Loucy (cell line): Measurements from ENCODE around the gene SPTLC3.

Experiments
- EZH2phosphoT487 ChIP-seq: fragments of 200-600 bp; IDR thresholded peaks from 2 replicates; pipeline ENCODE4 v1.6.1; 2018; ENCODE audit warnings: antibody characterized with exemption, mild to moderate bottlenecking, moderate library complexity, borderline replicate concordance
- TF ChIP-seq, protein P1 (sequence below): fragments of 200-600 bp; sonication (generic); conservative IDR thresholded peaks from 2 replicates; pipeline ENCODE4 v1.5.1; 2014; ENCODE audit warnings: mild to moderate bottlenecking, antibody characterized with exemption, low read length

DNA sequence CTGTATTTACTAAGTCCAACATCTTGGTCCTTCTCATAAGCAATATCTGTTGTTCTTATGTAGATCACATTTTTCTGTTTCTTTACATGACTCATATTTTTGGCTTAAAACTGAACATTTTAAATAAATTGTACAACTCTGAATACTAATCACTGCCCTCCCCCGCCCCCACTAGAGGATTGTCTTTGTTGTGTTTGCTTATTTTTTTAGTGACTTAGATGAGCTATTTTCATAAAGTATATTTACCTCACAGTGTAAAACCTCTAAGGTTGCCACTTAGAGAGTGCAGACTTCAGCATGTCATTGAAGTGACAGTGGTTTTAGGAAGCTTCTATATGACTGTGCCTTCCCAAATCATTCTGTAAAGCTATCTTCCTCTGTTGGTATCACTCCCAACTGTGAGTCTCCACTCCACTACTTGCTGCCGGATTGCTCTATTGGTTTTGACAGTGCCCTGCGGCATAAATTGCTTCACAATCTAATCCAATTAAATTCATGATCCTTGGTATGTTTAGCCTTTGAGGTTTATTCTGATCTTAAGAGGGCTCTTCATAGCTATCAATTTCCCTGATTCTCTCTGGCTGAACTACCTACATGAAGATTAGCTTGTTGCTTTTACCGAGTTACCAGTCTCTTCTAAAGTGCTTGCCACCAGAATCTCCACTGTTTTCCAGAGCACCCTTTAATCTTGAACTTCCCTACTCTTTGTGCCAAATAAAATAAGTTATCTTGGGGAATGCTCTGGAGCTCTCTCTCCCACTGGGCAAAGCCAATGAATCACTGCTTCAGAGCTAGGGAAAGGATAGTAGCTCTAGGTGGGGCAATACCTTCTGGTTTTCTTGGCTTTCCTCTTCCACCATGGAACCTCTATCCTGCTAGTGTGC, 33.0 kb downstream of the SPTLC3 start:
- TF ChIP-seq, protein P1, sequence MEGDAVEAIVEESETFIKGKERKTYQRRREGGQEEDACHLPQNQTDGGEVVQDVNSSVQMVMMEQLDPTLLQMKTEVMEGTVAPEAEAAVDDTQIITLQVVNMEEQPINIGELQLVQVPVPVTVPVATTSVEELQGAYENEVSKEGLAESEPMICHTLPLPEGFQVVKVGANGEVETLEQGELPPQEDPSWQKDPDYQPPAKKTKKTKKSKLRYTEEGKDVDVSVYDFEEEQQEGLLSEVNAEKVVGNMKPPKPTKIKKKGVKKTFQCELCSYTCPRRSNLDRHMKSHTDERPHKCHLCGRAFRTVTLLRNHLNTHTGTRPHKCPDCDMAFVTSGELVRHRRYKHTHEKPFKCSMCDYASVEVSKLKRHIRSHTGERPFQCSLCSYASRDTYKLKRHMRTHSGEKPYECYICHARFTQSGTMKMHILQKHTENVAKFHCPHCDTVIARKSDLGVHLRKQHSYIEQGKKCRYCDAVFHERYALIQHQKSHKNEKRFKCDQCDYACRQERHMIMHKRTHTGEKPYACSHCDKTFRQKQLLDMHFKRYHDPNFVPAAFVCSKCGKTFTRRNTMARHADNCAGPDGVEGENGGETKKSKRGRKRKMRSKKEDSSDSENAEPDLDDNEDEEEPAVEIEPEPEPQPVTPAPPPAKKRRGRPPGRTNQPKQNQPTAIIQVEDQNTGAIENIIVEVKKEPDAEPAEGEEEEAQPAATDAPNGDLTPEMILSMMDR = no peak
- TF ChIP-seq EZH2phosphoT487 = no peak
